HFF-Myc (cell line): Measurements from ENCODE around the gene RAB5A.
"Not testable (repeated sequence)": the region's sequence is repeated elsewhere in the genome, so short reads cannot be mapped to it uniquely, and the experiment has no call there.

ENCODE experiments used
- DNase-seq: peaks from one replicate; pipeline ENCODE4 v3.0.0-alpha.2; 2011; ENCODE audit warnings: low read depth; ENCODE audit errors: extremely low read depth
- H3K4me3 ChIP-seq: replicated peaks from 2 replicates; pipeline ENCODE4 v1.5.1; 2011; ENCODE audit warnings: low read depth, mild to moderate bottlenecking, control low read depth, low read length
- TF ChIP-seq, protein P1 (sequence below): IDR thresholded peaks from 2 replicates; pipeline ENCODE4 v1.5.1; 2012; ENCODE audit warnings: mild to moderate bottlenecking, low read depth, low read length, control low read depth; ENCODE audit errors: missing control alignments

RAB5A gene

DNA sequence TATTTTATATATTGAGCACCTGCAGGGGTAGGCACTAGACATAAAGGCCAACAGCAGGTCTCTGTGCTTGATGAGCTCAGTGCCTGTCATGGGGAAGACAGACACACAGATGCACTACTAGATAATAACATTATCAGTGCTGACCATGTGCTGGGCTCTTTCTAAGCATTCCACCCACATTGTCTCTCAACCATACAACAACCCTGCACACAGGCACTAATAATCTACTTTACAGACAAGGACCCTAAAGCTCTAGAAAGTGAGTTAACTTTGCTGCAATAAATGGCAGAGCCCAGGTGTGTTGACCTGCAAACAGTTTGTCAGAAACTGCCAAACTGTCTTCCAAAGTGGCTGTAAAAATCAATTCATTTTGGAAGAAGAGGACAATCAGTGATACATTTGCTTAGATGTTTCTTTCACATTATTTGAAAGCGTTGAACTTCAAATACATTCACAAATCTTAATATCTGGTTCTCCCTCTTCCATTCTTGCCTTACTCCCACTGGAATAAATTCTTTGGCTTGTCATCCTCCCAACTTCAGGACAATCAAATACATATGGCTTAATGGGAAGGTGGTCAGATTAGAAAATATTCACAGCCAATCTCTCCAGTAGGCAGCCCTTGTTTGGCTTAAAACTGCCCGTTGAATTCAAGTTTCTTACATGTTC, 76.2 kb downstream of the RAB5A start:
- no peak overlapping the region for H3K4me3 ChIP-seq
- TF ChIP-seq, protein P1, sequence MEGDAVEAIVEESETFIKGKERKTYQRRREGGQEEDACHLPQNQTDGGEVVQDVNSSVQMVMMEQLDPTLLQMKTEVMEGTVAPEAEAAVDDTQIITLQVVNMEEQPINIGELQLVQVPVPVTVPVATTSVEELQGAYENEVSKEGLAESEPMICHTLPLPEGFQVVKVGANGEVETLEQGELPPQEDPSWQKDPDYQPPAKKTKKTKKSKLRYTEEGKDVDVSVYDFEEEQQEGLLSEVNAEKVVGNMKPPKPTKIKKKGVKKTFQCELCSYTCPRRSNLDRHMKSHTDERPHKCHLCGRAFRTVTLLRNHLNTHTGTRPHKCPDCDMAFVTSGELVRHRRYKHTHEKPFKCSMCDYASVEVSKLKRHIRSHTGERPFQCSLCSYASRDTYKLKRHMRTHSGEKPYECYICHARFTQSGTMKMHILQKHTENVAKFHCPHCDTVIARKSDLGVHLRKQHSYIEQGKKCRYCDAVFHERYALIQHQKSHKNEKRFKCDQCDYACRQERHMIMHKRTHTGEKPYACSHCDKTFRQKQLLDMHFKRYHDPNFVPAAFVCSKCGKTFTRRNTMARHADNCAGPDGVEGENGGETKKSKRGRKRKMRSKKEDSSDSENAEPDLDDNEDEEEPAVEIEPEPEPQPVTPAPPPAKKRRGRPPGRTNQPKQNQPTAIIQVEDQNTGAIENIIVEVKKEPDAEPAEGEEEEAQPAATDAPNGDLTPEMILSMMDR, result no peak
- no peak for DNase-seq

DNA sequence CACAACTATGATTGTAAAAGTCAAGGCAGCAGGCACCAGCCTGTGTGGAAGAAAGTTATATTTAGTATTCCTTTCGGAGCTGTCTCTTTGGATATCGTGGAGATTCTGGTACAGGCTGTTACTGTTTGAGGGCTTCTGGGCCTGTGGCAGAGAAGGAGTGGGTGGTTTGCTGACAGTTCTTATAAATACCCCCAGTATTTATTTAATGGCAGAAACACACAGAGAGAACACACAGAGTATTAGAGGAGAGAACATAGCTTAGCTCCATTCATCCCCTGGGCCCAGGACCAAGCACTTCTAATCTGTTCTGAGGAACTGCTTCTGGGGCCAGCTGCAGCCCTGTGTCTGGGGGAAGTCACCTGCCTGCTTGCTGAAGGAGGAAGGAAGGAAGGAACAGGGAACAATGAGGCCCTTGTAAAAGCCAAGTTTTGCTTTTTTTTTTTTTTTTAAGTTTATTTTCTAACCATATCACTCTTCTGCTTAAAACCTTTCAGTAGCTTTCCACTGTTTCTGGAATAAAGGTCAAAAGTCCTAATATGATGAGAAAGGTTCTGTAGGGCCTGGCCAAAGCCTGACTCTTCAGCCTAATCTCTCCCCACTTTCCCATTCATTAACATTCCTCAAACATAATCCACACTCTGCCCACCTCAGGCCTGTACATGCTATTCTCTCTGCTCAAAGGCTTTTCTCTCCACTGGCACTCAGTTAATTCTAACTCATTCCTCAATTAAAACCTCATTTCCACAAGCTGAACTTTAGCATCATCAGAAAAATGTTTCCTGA, 76.9 kb downstream of the RAB5A start:
- DNase-seq, result no peak
- TF ChIP-seq, protein P1, result no peak
- no peak overlapping the region for H3K4me3 ChIP-seq

DNA sequence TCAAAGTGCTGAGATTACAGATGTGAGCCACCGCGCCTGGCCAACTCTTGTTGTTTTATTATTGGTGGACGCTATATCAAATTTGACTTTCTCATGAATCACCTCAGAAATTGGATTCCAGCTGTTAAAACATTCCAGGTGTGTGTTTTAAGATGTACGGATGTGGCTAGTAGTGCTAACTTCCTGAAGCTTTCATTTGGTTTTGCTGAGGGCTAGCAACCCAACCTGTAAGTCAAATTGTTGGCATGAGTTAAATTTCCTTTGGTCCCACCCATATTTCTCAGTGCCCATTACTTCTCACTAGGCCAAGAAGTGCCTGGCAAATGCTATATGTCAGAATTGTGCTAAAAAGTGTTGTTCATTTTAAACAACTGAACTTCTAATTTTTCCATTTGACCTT, 80.2 kb downstream of the RAB5A start:
- TF ChIP-seq, protein P1, result no peak
- no peak for DNase-seq
- no peak overlapping the region for H3K4me3 ChIP-seq

DNA sequence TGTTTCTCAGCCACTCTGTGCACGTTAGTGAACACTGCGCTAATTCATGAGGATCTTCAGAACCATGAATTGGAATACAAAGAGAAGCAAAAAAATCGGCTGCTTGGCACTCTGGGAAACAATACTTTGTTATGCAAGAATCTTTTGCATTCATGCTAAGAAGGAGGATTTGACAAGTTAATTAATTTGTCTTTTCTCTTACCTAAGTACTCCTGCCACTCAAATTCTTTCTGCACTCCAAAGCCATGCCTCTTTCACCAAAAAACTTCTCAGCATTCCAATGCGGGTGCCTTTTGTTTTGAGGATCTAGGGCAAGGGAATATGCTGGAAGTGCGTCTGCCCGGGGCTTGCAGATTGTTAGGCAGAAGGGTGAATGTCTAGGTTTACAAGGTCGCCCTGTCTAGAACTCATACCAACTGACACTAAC, 82.0 kb downstream of the RAB5A start:
- no peak overlapping the region for H3K4me3 ChIP-seq
- TF ChIP-seq, protein P1, result no peak
- no peak for DNase-seq

DNA sequence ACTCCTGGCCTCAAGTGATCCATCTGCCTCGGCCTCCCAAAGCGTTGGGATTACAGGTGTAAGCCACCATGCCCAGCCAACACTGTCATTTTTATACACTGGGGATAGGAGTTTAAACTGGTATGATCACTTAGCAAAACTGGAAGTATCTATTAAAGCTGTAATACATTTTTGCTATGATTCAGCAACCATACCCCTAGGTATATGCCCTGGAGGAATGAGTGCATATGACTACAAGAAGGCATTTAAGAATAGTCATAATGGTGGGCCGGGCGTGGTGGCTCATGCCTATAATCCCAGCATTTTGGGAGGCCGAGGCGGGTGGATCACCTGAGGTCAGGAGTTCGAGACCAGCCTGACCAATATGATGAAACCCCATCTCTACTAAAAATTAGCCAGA, 85.0 kb downstream of the RAB5A start:
- not testable (repeated sequence) for DNase-seq, H3K4me3 ChIP-seq
